SK-N-SH (cell line): ENCODE measurements around the gene WWOX. TPM values are rescaled to one million over a fixed set of nuclear protein-coding genes. Genes with fewer than 3 reads are reported as not detected.

Experiments
- CTCF ChIA-PET: fragments of 300-600, 350-600 bp; formaldehyde crosslinking; extraction: SDS; loops from one replicate; lab custom pipeline; 2021; lab: Yijun Ruan, JAX
- POLR2A ChIA-PET: fragments of 350-600 bp; sonication (Branson Sonifier 250); formaldehyde crosslinking; extraction: SDS; loops from one replicate; lab custom pipeline; 2020; ENCODE audit warnings: antibody characterized with exemption, inconsistent platforms; lab: Yijun Ruan, JAX
- DNase-seq: peaks from one replicate; pipeline ENCODE4 v3.0.0; 2012
- H2AFZ ChIP-seq: fragments of 200-600 bp; sonication (generic); 2 replicates; pipeline ENCODE4 v1.8.1; 2016; ENCODE audit warnings: antibody characterized with exemption, mild to moderate bottlenecking, low read depth
- H3F3A ChIP-seq: fragments of 200-600 bp; sonication (generic); replicated peaks from 2 replicates; pipeline ENCODE3; 2016; ENCODE audit warnings: antibody characterized with exemption, mild to moderate bottlenecking; ENCODE audit not compliant: insufficient read depth
- H3K27ac ChIP-seq, 2 experiments: fragments of 200-500 bp in 1 of 2; fragments of 200-600 bp in 1 of 2; sonication (Bioruptor generic) in 1 of 2; sonication (generic), shearing (Covaris generic) in 1 of 2; 2 replicates each; pipeline versions ENCODE4 v1.5.1 to v1.6.1; 2014 to 2016; ENCODE audit warnings: low read depth in 2 of 2, inconsistent platforms in 1 of 2, low read length in 1 of 2, mild to moderate bottlenecking in 1 of 2, mixed read lengths in 1 of 2
- H3K27me3 ChIP-seq: fragments of 200-600 bp; sonication (generic), shearing (Covaris generic); 2 replicates; pipeline ENCODE4 v1.6.1; 2016; ENCODE audit warnings: mixed run types; ENCODE audit not compliant: insufficient read depth
- H3K36me3 ChIP-seq, 2 experiments: fragments of 200-500 bp in 1 of 2; fragments of 200-600 bp in 1 of 2; sonication (Bioruptor generic) in 1 of 2; sonication (generic) in 1 of 2; replicated peaks in 1 of 2; 2 replicates each; pipeline versions ENCODE3 to v1.5.1; 2014 to 2016; ENCODE audit warnings: low read length in 1 of 2, mild to moderate bottlenecking in 1 of 2; ENCODE audit not compliant: insufficient read depth in 2 of 2, control insufficient read depth in 1 of 2
- H3K4me1 ChIP-seq, 2 experiments: fragments of 200-500 bp in 1 of 2; fragments of 200-600 bp in 1 of 2; sonication (Bioruptor generic) in 1 of 2; sonication (generic), shearing (Covaris generic) in 1 of 2; 2 replicates each; pipeline versions ENCODE4 v1.5.1 to v1.6.1; 2014 to 2016; ENCODE audit warnings: low read depth in 1 of 2, low read length in 1 of 2, mixed run types in 1 of 2; ENCODE audit not compliant: insufficient read depth in 2 of 2, control insufficient read depth in 1 of 2
- H3K4me2 ChIP-seq: fragments of 200-600 bp; sonication (generic), shearing (Covaris generic); 2 replicates; pipeline ENCODE4 v1.6.1; 2017; ENCODE audit warnings: mixed run types
- H3K4me3 ChIP-seq, 2 experiments: fragments of 200-500 bp in 1 of 2; fragments of 200-600 bp in 1 of 2; sonication (Bioruptor generic) in 1 of 2; sonication (generic), shearing (Covaris generic) in 1 of 2; 2 replicates each; pipeline versions ENCODE4 v1.5.1 to v1.8.1; 2014 to 2016; ENCODE audit warnings: low read depth in 2 of 2, inconsistent platforms in 1 of 2, low read length in 1 of 2, mild to moderate bottlenecking in 1 of 2, mixed read lengths in 1 of 2, moderate library complexity in 1 of 2
- H3K79me2 ChIP-seq: fragments of 200-600 bp; sonication (generic); 2 replicates; pipeline ENCODE4 v1.8.1; 2017; ENCODE audit warnings: mild to moderate bottlenecking; ENCODE audit not compliant: insufficient read depth
- H3K9ac ChIP-seq: fragments of 200-600 bp; sonication (generic); 2 replicates; pipeline ENCODE4 v1.6.1; 2017; ENCODE audit warnings: mixed run types
- H3K9me2 ChIP-seq: fragments of 200-600 bp; sonication (generic); 2 replicates; pipeline ENCODE4 v1.6.1; 2017; ENCODE audit warnings: mixed run types
- H3K9me3 ChIP-seq: fragments of 200-600 bp; sonication (generic); 2 replicates; pipeline ENCODE4 v1.6.1; 2017; ENCODE audit warnings: mixed run types, mild to moderate bottlenecking, moderate library complexity
- H4K20me1 ChIP-seq: fragments of 200-600 bp; sonication (generic); 2 replicates; pipeline ENCODE4 v1.6.1; 2017; ENCODE audit warnings: mild to moderate bottlenecking, mixed run types; ENCODE audit not compliant: insufficient read depth
- CHD2 ChIP-seq: fragments of 150-350 bp; IDR thresholded peaks from 2 replicates; pipeline ENCODE4 v1.6.1; 2018; ENCODE audit warnings: low read length; ENCODE audit not compliant: partially characterized antibody
- EP300 ChIP-seq, 2 experiments: IDR thresholded peaks; 2 replicates each; pipeline versions ENCODE4 v1.4.0 to v1.6.1; 2012; ENCODE audit warnings: borderline replicate concordance in 1 of 2, low read depth in 1 of 2, low read length in 1 of 2
- EZH2phosphoT487 ChIP-seq: fragments of 200-600 bp; sonication (generic); IDR thresholded peaks from 2 replicates; pipeline ENCODE4 v1.6.1; 2017; ENCODE audit warnings: low read depth, mixed run types, mild to moderate bottlenecking, antibody characterized with exemption, moderate library complexity, borderline replicate concordance
- FOXJ3 ChIP-seq: sonication (generic); formaldehyde crosslinking; IDR thresholded peaks from 2 replicates; pipeline ENCODE4 v1.5.1; 2020; ENCODE audit warnings: mild to moderate bottlenecking, missing genetic modification reagents
- FOXM1 ChIP-seq: IDR thresholded peaks from 2 replicates; pipeline ENCODE4 v1.4.0; 2012; ENCODE audit warnings: low read depth, mild to moderate bottlenecking
- MAX ChIP-seq: IDR thresholded peaks from 2 replicates; pipeline ENCODE4 v1.4.0; 2012; ENCODE audit warnings: low read depth
- NFIC ChIP-seq: IDR thresholded peaks from 2 replicates; pipeline ENCODE4 v1.4.0; 2012; ENCODE audit warnings: borderline replicate concordance
- PBX3 ChIP-seq: IDR thresholded peaks from 2 replicates; pipeline ENCODE4; 2012
- RAD21 ChIP-seq: IDR thresholded peaks from 2 replicates; pipeline ENCODE4 v1.6.1; 2012; ENCODE audit warnings: mild to moderate bottlenecking, low read length
- SIN3A ChIP-seq: IDR thresholded peaks from 2 replicates; pipeline ENCODE4 v1.6.1; 2012; ENCODE audit warnings: low read depth, mild to moderate bottlenecking, low read length, moderate library complexity, borderline replicate concordance
- SMC3 ChIP-seq: IDR thresholded peaks from 2 replicates; pipeline ENCODE4 v1.6.1; 2012; ENCODE audit warnings: low read depth, low read length, improper control_type of control experiment
- TCF12 ChIP-seq: IDR thresholded peaks from 2 replicates; pipeline ENCODE4 v1.4.0; 2012
- TEAD4 ChIP-seq: IDR thresholded peaks from 2 replicates; pipeline ENCODE4 v1.4.0; 2012; ENCODE audit warnings: mild to moderate bottlenecking, borderline replicate concordance; ENCODE audit not compliant: insufficient read depth
- USF1 ChIP-seq: IDR thresholded peaks from 2 replicates; pipeline ENCODE4 v1.4.0; 2012; ENCODE audit warnings: low read depth, borderline replicate concordance
- WGBS: methylation state at CpG from one replicate; pipeline ENCODE4 v1.1.6; 2017; ENCODE audit warnings: low lambda C conversion rate; 5-methylcytosine and 5-hydroxymethylcytosine counted together
- polyA plus RNA-seq, 3 experiments: library from polyadenylated mRNA; depleted of rRNA; stranded (reverse); fragments of >200 nt; gene quantifications; 2 replicates each; pipeline ENCODE4 v1.2.3, GENCODE V29; 2012
- TF ChIP-seq, protein P1 (sequence below): IDR thresholded peaks from 2 replicates; pipeline ENCODE4 v1.4.0; 2012; ENCODE audit warnings: low read depth, borderline replicate concordance
- TF ChIP-seq, protein P2 (sequence below): fragments of 150-350 bp; IDR thresholded peaks from 2 replicates; pipeline ENCODE4 v1.6.1; 2016; ENCODE audit warnings: mild to moderate bottlenecking, low read depth, low read length
- TF ChIP-seq, protein P3 (sequence below): fragments of 200-600 bp; sonication (generic); IDR thresholded peaks from 2 replicates; pipeline ENCODE4 v1.6.1; 2017; ENCODE audit warnings: antibody characterized with exemption, mild to moderate bottlenecking, moderate library complexity

WWOX gene
- polyA plus RNA-seq, 1 of the 3 experiments (the other 2 are of a cell fraction): 10.8 TPM

DNA sequence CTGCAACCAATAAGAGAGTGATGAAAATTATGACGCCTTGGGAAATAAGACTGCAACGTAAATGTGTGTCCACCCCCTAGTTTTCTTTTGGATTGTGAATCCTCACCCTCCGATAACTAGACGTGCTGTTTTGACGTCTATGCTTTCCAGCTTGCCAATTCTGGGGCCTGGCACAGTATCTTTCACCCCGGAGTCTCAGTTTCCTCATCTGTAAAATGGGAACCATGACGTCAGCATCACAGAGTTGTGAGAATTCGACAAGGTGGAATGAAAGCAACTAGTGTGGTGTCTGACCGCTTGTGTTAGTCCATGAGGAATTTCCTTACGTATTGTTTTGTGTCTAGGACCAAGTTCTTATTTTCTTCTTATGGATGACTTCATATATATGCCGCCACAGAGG lies 37.7 kb downstream of the WWOX start:
- TF ChIP-seq SMC3 (no peak), FOXM1 (no peak), MAX (no peak), RAD21 (no peak), CHD2 (no peak), EZH2phosphoT487 (no peak), PBX3 (no peak), TEAD4 (no peak), SIN3A (no peak), FOXJ3 (CRISPR knock-in tag) (no peak)
- TF ChIP-seq, protein P1, sequence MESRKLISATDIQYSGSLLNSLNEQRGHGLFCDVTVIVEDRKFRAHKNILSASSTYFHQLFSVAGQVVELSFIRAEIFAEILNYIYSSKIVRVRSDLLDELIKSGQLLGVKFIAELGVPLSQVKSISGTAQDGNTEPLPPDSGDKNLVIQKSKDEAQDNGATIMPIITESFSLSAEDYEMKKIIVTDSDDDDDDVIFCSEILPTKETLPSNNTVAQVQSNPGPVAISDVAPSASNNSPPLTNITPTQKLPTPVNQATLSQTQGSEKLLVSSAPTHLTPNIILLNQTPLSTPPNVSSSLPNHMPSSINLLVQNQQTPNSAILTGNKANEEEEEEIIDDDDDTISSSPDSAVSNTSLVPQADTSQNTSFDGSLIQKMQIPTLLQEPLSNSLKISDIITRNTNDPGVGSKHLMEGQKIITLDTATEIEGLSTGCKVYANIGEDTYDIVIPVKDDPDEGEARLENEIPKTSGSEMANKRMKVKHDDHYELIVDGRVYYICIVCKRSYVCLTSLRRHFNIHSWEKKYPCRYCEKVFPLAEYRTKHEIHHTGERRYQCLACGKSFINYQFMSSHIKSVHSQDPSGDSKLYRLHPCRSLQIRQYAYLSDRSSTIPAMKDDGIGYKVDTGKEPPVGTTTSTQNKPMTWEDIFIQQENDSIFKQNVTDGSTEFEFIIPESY: no peak
- TF ChIP-seq, all 33 proteins: peak for 0
- peaks cover 0 to 5% of the 10 kb centered on the region in 2 experiments; a peak in 2 of 4 replicates for H3K4me1 ChIP-seq
- CTCF ChIA-PET: no interaction called here
- no peak overlapping the region for H2AFZ ChIP-seq
- no peak for DNase-seq
- H3K27me3 ChIP-seq: no peaks in the 10 kb centered on the region
- H3K4me3 ChIP-seq: no peak overlapping the region
- H3K36me3 ChIP-seq: no peaks in the 10 kb centered on the region
- POLR2A ChIA-PET: no interaction called here
- no peak overlapping the region for H3K4me2 ChIP-seq
- no peaks in the 10 kb centered on the region for H3K9me2 ChIP-seq
- 92% methylated on average over 11 of the region's 11 CpGs for WGBS
- H3K79me2 ChIP-seq: no peaks in the 10 kb centered on the region
- H3K9me3 ChIP-seq: peaks cover 7% of the 10 kb centered on the region; the same call in 1 of the 2 replicates
- H3F3A ChIP-seq: peaks cover 7% of the 10 kb centered on the region
- H3K9ac ChIP-seq: no peak overlapping the region
- no peak overlapping the region for H3K27ac ChIP-seq
- H4K20me1 ChIP-seq: no peaks in the 10 kb centered on the region

GRCh38 chr16:78137782-78138616 lies 38.5 kb downstream of the WWOX start:
- H3K4me2 ChIP-seq: no peak overlapping the region
- H2AFZ ChIP-seq: no peak overlapping the region
- peaks cover 12% of the 10 kb centered on the region for H3F3A ChIP-seq
- DNase-seq: no peak
- 91% methylated on average over 8 of the region's 8 CpGs for WGBS
- no peaks in the 10 kb centered on the region for H3K79me2 ChIP-seq
- H3K36me3 ChIP-seq: no peaks in the 10 kb centered on the region
- H3K27ac ChIP-seq: no peak overlapping the region
- H3K9me3 ChIP-seq: peaks cover 7% of the 10 kb centered on the region; the same call in 1 of the 2 replicates
- peaks cover 1 to 5% of the 10 kb centered on the region in 2 experiments; a peak in 2 of 4 replicates for H3K4me1 ChIP-seq
- no peaks in the 10 kb centered on the region for H4K20me1 ChIP-seq
- ChIA-PET POLR2A (no interaction called here), CTCF (no interaction called here)
- H3K27me3 ChIP-seq: no peaks in the 10 kb centered on the region
- no peaks in the 10 kb centered on the region for H3K9me2 ChIP-seq
- no peak overlapping the region for H3K4me3 ChIP-seq
- H3K9ac ChIP-seq: no peak overlapping the region
- TF ChIP-seq, protein P2, sequence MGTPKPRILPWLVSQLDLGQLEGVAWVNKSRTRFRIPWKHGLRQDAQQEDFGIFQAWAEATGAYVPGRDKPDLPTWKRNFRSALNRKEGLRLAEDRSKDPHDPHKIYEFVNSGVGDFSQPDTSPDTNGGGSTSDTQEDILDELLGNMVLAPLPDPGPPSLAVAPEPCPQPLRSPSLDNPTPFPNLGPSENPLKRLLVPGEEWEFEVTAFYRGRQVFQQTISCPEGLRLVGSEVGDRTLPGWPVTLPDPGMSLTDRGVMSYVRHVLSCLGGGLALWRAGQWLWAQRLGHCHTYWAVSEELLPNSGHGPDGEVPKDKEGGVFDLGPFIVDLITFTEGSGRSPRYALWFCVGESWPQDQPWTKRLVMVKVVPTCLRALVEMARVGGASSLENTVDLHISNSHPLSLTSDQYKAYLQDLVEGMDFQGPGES: no peak
- no peak for TF ChIP-seq MAX
- TF ChIP-seq, protein P3, sequence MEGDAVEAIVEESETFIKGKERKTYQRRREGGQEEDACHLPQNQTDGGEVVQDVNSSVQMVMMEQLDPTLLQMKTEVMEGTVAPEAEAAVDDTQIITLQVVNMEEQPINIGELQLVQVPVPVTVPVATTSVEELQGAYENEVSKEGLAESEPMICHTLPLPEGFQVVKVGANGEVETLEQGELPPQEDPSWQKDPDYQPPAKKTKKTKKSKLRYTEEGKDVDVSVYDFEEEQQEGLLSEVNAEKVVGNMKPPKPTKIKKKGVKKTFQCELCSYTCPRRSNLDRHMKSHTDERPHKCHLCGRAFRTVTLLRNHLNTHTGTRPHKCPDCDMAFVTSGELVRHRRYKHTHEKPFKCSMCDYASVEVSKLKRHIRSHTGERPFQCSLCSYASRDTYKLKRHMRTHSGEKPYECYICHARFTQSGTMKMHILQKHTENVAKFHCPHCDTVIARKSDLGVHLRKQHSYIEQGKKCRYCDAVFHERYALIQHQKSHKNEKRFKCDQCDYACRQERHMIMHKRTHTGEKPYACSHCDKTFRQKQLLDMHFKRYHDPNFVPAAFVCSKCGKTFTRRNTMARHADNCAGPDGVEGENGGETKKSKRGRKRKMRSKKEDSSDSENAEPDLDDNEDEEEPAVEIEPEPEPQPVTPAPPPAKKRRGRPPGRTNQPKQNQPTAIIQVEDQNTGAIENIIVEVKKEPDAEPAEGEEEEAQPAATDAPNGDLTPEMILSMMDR: no peak
- TF ChIP-seq EP300 (IDR thresholded peaks at IDR 0.05; ENCODE audit: borderline replicate concordance in 1 of 2, low read depth in 1 of 2, low read length in 1 of 2): no peak
- TF ChIP-seq TCF12: no peak
- TF ChIP-seq USF1: no peak
- TF ChIP-seq NFIC: no peak
